HG03457 (cell line): ENCODE data around the gene CHIT1.

ENCODE experiments used
- ATAC-seq: cut with Tn5 transposase; IDR thresholded peaks from one replicate; pipeline ENCODE4 v1.9.1; 2021; ENCODE audit warnings: moderate number of reproducible peaks; ENCODE audit not compliant: unreplicated experiment

Gene CHIT1

GRCh38 chr1:203176273-203177035 lies 53.0 kb downstream of the CHIT1 start:
- no peak for ATAC-seq

DNA sequence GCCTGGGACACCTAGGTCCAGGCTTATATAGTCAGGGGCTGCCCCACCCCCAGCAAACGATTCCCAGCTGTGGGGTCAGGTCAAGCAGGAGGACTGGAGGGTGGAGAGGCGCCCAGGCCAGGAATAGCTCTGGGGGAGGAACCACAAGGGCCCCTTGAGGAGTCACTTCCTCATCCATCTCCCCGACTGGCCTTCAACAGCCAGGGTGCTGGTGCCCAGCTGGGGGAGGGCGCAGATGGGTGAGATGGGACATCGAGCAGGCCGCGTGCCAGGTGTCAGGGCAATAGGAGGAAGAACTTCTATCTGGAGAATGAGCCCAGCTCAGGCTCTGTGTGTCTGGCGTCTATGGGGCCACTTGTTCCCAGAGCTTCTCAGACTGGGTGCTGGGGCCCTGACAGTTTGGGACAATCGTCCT lies 53.6 kb downstream of the CHIT1 start:
- ATAC-seq = no peak

DNA sequence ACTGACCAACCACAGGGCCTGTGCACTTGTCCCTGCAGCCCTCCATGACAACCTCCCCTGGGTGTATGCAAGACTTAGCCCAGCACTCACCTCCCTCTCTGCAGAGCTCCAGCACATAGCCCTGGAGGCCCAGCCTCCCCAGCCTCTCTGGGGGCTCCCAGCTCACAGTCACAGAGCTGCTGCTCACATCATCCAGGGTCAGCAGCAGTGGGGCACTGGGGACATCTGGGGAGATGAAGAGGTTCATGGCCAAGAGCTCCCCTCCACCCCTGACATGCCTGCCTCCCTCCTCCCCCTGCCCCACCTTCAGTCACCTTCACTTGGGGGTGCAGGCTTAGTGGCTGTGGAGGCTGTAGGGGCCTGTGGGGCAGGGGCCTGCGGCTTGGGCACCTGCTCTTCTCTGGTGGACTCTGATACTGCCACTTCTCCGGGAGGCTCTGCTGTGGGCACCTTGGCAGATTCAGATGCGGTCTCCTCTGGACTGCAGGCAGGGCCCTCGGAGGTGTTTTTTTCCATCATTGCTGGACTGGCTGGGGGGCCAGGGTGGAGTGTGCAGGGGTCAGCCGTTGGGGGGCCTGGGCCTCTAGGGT lies 54.1 kb downstream of the CHIT1 start, which contains the start of gene MYBPH:
Gene MYBPH (minus strand): TSS at position 590 of the 590 bp plus-strand sequence. CDS start 71 bp downstream, at position 519.
- no peak for ATAC-seq

- no peak for ATAC-seq
Observed at GRCh38 chr1:203174324-203174985, 55.0 kb downstream of the CHIT1 start.

DNA sequence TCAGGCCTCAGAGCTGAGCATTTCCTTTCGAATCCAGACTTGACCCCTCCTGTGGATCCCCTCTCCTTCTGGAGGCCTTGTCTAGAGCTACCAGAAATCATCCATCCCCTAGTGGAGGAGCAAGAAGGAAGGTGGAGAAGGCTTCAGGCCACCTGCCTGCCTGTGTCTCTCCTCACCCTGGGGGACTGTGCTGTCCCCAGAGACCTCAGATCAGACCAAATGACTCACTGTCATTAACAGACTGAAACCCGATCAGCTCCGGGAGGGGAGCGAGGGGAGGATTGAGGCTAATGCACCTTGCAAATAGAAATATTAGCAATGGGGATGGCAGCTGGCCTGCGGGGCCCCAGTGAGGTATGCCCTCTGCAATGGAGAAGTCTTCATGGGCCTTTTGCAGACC lies 55.9 kb downstream of the CHIT1 start:
- peak; percentile 77 for ATAC-seq

DNA sequence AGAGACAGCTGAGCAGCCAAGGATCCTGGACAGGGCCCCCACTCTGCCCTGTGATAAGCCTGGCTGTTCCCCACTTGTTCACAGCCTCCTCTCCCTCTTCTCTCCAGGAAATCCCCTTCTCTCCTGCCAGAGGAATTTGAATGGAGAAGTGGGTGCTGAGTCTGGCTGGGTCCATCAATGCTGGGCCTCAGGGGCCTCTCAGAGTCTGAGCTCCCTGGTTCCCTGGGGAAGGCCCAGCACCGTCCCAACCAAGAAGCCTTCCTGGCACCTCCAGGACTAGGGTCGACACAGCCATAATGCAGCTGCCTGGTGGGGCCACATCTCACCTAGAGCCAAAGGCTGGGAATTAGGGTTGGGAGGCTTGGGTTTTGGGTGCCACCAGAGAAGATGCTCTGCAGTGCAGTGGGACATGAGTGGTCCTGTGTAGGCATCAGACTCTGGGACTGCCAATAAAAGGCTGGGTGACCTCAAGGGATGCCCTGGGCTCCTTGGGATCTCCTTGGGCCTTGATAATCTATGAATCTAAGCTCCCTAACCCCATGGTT lies 56.4 kb downstream of the CHIT1 start:
- no peak for ATAC-seq

DNA sequence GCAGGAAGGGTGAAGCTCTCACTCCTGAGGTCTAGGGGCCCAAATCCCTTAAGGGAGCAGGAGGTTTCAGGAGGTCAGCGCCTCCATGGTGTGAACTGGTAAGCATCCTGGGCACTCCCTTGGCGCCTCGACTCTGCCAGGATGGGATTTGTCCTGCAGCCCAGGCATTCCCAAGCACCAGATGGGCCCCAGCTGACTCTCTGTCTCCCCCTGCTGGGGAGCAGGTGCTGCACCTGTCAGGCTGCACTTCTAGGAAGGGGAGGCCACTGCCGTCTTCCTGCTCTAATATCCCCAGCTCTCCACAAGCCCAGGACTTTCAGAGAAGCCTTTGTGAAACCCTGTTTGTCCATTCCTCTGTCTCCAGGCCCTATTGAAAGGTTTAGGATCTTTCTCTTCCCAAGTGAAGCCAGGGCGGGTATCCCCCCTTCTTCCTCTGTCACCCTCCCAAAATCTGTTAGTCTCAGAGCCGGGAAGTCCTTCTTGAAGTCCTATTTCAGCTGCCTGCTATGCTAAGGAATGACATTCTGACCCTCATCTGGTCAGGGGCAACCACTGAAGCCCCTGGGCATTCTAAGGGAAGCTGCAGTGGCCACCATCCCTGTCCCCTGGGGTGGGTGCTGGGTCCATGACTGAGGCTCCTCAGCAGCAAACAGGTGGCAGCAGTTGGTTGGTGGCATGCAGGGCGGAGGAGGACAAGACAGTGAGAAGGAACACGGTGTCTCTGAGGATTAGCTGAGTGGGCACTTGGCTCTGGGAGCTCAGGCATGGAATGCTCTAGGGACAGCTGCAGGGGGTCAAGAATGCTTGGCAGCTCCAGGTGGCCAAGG lies 57.1 kb downstream of the CHIT1 start:
- no peak for ATAC-seq

- ATAC-seq = no peak
Observed at GRCh38 chr1:203171341-203172183, 57.9 kb downstream of the CHIT1 start.

GRCh38 chr1:203170625-203171330 lies 58.7 kb downstream of the CHIT1 start:
- no peak for ATAC-seq

DNA sequence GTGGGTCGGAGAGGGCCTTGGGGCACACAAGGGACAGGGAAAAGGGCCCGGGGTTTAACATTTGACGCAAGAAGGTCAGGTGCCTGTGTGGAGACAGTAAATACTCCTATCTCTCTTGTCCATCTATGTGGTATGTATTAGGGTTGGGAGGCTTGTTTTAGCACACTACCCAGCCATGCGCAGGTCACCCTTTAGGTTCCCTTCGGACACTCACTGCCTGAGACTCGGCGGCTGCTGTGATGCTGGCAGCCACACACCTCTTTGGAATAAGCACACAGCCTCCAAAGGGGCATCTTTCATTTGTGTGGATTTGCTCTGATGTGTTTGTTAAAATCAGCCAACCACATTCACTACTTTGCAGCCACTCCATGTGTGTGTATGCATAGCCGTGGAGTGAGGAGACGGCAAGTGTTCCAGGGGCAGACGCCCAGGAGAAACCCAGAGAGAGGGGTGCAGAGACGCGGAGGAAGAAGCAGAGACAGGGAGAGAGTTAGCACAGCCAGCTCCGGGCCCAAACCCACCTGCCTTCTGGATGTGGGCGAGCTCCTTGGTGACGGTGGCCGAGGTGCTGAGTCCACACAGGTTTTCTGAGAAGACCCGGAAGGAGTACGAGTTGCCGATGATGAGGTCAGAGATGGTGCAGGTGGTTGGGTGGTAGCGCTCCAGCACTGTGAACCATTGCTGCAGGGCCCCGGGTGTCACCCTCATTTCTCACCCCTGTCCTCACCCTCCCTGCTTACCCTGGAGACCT lies 59.5 kb downstream of the CHIT1 start:
- ATAC-seq = no peak

DNA sequence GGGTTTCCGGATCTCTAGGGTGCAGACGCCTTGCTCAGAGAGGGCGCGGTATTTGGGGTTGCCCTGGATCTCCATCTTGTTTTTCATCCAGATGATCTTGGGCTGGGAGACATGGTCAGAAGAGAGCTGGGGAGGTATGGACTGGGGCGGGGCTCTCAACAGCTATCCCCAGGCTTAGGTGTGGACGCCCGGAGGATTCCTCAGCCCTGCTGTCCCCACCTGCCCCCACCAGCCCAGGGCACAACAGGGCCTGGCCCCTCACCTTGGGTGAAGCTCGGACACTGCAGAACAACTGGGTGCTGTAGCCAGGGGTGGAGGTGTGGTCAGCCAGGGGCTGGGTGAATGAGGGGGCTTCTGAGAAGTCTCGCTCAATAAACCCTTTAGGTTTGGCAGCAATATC lies 60.5 kb downstream of the CHIT1 start:
- ATAC-seq = no peak

DNA sequence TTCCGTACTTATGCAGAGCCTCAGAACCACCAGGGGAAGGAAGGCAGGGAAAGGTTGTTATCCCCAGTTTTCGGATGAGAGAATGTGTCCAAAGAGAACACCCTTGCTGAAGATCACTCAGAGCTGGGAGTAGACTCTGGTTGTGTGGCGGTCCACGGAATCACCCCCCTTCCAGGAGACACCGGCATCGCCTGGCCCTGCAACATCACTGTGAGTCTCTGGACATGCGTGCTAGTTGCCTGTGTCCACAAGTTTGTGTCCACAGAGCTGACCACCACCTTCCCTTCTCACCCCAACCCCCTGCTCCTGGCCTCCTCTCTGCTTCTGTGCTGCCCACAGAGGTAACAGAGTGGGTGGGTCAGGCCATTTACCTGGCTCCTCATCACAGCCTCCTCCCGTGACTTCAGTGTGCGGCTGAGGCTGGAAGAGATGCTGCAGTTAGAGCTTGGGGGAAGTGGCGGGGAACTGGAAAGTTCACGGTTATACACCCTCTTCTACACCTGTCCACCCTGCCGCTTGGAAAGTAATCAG lies 61.2 kb downstream of the CHIT1 start:
- ATAC-seq = no peak

DNA sequence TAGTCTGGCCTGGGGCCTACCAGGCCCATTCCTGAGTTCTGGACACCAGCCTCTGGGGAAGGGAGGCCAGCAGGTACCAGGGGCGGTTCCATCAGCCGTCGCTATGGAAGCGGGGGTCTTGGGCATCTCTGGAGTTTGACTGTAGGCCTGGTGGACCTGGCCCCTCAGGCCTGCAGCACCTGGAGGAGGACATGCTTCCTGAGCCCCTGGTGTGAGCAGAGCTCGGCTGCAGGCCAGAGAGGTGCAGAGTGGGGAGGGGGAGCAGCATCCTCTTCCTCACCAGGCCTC lies 61.6 kb downstream of the CHIT1 start:
- no peak for ATAC-seq

DNA sequence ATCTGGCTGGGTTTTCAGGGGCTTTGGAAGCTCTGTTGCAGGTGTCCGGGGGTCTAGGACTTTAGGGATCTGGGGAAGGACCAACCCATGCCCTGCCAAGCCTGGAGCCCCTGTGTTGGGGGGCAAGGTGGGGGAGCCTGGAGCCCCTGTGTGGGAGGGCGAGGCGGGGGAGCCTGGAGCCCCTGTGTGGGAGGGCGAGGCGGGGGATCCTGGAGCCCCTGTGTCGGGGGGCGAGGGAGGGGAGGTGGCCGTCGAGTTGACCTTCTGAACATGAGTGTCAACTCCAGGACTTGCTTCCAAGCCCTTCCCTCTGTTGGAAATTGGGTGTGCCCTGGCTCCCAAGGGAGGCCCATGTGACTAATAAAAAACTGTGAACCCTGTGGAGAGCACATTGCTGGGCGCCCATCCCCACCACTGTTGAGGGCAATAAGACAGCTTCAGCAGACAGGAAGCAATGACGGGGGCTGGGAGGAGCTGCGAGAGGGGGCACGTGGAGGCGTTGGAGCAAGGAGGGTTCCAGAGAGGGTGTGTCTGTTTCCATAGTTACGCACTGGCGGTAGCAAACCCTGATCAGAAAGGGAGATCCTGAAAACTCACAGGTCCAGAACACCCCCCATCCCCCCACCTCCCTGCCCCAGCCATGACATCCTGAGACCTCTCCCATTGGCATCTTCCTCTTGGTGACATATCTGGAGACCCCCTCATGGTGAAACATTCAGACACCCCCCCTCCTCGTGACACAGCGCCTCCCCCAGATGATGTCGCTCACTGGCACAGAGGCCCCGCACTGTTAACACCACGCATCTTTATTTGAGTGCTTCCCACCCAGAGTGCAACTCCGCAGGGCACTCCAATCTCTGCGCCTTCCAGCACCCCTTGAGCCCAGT lies 62.2 kb downstream of the CHIT1 start:
- ATAC-seq = no peak

DNA sequence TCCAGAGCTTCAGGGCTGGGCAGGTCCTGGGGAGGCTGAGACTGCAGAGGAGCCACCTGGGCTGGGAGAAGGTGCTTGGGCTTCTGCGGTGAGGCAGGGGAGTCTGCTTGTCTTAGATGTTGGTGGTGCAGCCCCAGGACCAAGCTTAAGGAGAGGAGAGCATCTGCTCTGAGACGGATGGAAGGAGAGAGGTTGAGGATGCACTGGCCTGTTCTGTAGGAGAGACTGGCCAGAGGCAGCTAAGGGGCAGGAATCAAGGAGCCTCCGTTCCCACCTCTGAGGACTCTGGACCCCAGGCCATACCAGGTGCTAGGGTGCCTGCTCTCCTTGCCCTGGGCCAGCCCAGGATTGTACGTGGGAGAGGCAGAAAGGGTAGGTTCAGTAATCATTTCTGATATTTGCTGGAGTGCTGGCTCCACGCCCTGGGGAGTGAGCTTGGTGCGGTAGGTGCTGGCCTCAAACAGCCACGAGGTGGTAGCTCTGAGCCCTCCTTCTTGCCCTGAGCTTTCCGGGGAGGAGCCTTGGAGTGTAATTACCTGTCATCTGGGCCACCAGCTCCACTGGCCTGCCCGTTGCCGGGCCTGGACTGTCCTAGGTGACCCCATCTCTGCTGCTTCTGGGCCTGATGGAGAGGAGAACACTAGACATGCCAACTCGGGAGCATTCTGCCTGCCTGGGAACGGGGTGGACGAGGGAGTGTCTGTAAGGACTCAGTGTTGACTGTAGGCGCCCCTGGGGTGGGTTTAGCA lies 63.1 kb downstream of the CHIT1 start:
- no peak for ATAC-seq
